Natural killer cell (primary cell): ENCODE measurements around the gene AGR2. TPM values are rescaled to one million over a fixed set of nuclear protein-coding genes. Genes with fewer than 3 reads are reported as not detected.

Experiments
- ATAC-seq, 3 donors: fragments of 150-1000 bp in 2 of 3; fragments of 200-7000 bp in 1 of 3; cut with Tn5 transposase; 1 replicate in 1 of 3; 2 replicates in 2 of 3; pipeline ENCODE4 v1.10.0; 2021; ENCODE audit warnings: mild to moderate bottlenecking in 2 of 3, moderate library complexity in 2 of 3
- DNase-seq, 2 donors: peaks; one replicate each; pipeline versions ENCODE4 v3.0.0 to v3.0.0-alpha.2; 2013 to 2021; ENCODE audit warnings: mixed read lengths in 1 of 2
- H3K27ac ChIP-seq: one replicate; pipeline ENCODE4 v1.5.1; 2013; ENCODE audit warnings: mild to moderate bottlenecking, low read length
- H3K27me3 ChIP-seq: one replicate; pipeline ENCODE4 v1.6.1; 2013; ENCODE audit warnings: low read length; ENCODE audit not compliant: control insufficient read depth, insufficient read depth
- H3K36me3 ChIP-seq: one replicate; pipeline ENCODE4 v1.6.1; 2013; ENCODE audit warnings: low read length; ENCODE audit not compliant: control insufficient read depth, insufficient read depth
- H3K4me1 ChIP-seq: one replicate; pipeline ENCODE4 v1.6.1; 2013; ENCODE audit warnings: low read length; ENCODE audit not compliant: control insufficient read depth, insufficient read depth
- H3K4me3 ChIP-seq: one replicate; pipeline ENCODE4 v1.5.1; 2013; ENCODE audit warnings: low read length
- H3K9me3 ChIP-seq: one replicate; pipeline ENCODE4 v1.6.1; 2013; ENCODE audit warnings: low read length; ENCODE audit not compliant: control insufficient read depth, insufficient read depth
- H3K27ac Mint-ChIP-seq, 2 donors: one replicate each; pipeline ENCODE4 v1.8.0; 2022; ENCODE audit warnings: mild to moderate bottlenecking in 2 of 2, mixed read lengths in 2 of 2, moderate library complexity in 1 of 2
- H3K27me3 Mint-ChIP-seq, 2 donors: one replicate each; pipeline ENCODE4 v1.8.0; 2022; ENCODE audit warnings: low read depth in 2 of 2, mixed read lengths in 2 of 2
- H3K36me3 Mint-ChIP-seq: one replicate; pipeline ENCODE4 v1.8.0; 2022; ENCODE audit warnings: mixed read lengths
- H3K4me1 Mint-ChIP-seq, 2 donors: one replicate each; pipeline ENCODE4 v1.8.0; 2022; ENCODE audit warnings: mixed read lengths in 2 of 2
- H3K4me3 Mint-ChIP-seq: one replicate; pipeline ENCODE4 v1.8.0; 2022; ENCODE audit warnings: mild to moderate bottlenecking, moderate library complexity, mixed read lengths
- H3K9me3 Mint-ChIP-seq, 2 donors: one replicate each; pipeline ENCODE4 v1.8.0; 2022; ENCODE audit warnings: mixed read lengths in 2 of 2
- WGBS: methylation state at CpG from one replicate; pipeline ENCODE4 v1.1.7; 2013; ENCODE audit warnings: missing lambda C conversion rate; ENCODE audit not compliant: insufficient coverage; 5-methylcytosine and 5-hydroxymethylcytosine counted together
- intact Hi-C: fragments of 100-400 bp; cut with micrococcal nuclease; formaldehyde crosslinking; loops from one replicate; pipeline ENCODE4 v1.14.2; 2022
- total RNA-seq, 4 donors: library from RNA; stranded (reverse); fragments of 120-200 nt in 1 of 4; gene quantifications; one replicate each; pipeline versions ENCODE4 v1.2.3 to v1.2.4, GENCODE V29; 2013 to 2022
- TF ChIP-seq, protein P1 (sequence below): fragments of 200-600 bp; IDR thresholded peaks from one replicate; pipeline ENCODE4 v1.8.0; 2022; ENCODE audit warnings: antibody characterized with exemption

The AGR2 gene
- total RNA-seq, 3 donors from 2014 or later (not counting 1 experiment from before 2014, with no cell fraction given): not detected

DNA sequence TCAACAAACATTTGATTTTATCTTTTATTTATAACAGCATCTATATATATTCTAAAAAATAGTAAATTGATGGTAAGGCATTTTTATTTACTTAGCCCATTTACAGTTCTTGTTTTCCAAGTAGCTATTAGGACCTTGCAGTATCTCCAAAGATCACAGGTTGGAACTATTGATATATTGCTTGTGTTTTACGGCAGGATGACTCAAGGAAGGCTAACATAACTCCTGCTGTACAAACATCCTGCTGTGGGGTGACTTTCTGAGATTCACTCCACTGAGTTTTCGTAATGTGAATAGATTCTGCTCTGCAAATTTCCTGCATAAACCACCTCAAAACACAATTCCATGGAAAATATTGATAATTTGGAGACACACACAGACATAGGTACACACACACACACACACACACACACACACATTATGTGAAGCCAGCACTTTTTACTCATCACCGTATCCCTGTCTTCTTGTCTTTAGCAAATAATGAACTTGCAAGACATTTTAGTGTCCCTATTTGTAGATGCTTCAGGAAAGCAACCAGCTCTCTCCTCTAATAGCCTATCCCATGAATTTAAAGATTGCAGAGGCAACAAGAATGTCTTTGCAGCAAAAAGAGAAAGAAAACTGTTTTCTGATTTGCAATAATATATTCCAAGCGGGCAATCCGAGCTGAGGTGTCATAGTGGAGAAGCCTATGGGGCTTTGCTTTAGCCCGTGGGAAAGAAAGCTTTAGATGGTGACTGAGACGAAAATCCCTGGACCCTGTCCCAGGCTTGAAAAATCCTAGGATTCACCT is 722 bp downstream of the AGR2 start:
- TF ChIP-seq, protein P1, sequence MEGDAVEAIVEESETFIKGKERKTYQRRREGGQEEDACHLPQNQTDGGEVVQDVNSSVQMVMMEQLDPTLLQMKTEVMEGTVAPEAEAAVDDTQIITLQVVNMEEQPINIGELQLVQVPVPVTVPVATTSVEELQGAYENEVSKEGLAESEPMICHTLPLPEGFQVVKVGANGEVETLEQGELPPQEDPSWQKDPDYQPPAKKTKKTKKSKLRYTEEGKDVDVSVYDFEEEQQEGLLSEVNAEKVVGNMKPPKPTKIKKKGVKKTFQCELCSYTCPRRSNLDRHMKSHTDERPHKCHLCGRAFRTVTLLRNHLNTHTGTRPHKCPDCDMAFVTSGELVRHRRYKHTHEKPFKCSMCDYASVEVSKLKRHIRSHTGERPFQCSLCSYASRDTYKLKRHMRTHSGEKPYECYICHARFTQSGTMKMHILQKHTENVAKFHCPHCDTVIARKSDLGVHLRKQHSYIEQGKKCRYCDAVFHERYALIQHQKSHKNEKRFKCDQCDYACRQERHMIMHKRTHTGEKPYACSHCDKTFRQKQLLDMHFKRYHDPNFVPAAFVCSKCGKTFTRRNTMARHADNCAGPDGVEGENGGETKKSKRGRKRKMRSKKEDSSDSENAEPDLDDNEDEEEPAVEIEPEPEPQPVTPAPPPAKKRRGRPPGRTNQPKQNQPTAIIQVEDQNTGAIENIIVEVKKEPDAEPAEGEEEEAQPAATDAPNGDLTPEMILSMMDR: no peak
- Histone ChIP-seq H3K9me3 (no peaks in the 10 kb centered on the region), H3K4me1 (no peaks in the 10 kb centered on the region), H3K27me3 (no peaks in the 10 kb centered on the region), H3K4me3 (no peak overlapping the region), H3K36me3 (no peaks in the 10 kb centered on the region), H3K27ac (no peak overlapping the region)
- WGBS: 91% methylated on average over 7 of the region's 7 CpGs
- no peaks in the 10 kb centered on the region for H3K36me3 Mint-ChIP-seq
- H3K9me3 Mint-ChIP-seq: no peaks in the 10 kb centered on the region
- DNase-seq (no peak), ATAC-seq (no peak)
- peaks cover 0 to 3% of the 10 kb centered on the region in 2 donors for H3K27me3 Mint-ChIP-seq
- H3K4me3 Mint-ChIP-seq: no peak overlapping the region
- intact Hi-C loops: no loop called here
- no peak overlapping the region for H3K27ac Mint-ChIP-seq
- no peaks in the 10 kb centered on the region for H3K4me1 Mint-ChIP-seq

DNA sequence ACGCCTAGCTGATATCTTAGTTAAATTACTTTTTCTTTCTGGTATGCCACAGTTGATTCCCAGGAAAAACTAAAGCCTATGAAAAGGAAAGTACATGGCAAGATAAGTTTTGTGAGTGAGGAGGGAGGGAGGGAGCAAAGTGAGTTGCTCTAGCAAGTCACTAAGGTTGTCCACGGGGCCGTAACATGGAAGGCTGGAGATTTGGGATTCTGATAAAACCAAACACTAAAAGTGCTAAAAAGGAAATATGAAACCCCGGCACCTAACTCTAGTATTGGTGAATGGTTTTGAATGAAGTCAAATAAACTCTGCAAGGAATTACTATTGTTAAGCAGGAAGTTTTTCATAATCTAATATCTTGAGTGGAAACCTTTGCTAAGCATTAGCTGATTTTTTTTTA is 1.7 kb downstream of the AGR2 start:
- no peaks in the 10 kb centered on the region for H3K9me3 Mint-ChIP-seq
- no peaks in the 10 kb centered on the region for H3K9me3 ChIP-seq
- H3K4me3 Mint-ChIP-seq: no peak overlapping the region
- no peak overlapping the region for H3K27ac ChIP-seq
- no peaks in the 10 kb centered on the region for H3K36me3 Mint-ChIP-seq
- TF ChIP-seq, protein P1: no peak
- H3K27me3 ChIP-seq: no peaks in the 10 kb centered on the region
- no peaks in the 10 kb centered on the region for H3K36me3 ChIP-seq
- peaks cover 0 to 3% of the 10 kb centered on the region in 2 donors for H3K27me3 Mint-ChIP-seq
- 99% methylated on average over 4 of the region's 4 CpGs for WGBS
- no peaks in the 10 kb centered on the region for H3K4me1 Mint-ChIP-seq
- H3K4me1 ChIP-seq: no peaks in the 10 kb centered on the region
- no peak overlapping the region for H3K27ac Mint-ChIP-seq
- intact Hi-C loops: no loop called here
- DNase-seq: no peak
- ATAC-seq: no peak
- no peak overlapping the region for H3K4me3 ChIP-seq

DNA sequence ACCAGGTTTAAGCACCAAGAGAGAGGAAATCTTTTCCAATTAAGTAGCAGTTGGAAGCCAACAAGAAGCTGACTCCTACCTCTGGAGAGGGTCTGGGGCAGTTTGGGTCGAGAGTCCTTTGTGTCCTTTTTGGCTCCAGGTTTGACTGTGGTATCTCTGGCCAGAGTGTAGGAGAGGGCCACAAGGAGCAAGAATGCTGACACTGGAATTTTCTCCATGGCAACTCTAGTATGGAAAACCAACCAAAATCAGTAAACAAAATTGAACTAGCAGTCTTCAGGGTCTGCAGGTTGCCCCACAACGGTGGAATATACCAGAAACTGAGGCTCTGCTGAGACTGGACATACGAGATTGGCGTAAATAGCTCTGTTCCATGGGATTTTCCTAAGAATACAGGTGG is 3.2 kb downstream of the AGR2 start:
- Mint-ChIP-seq H3K4me3 (no peak overlapping the region), H3K4me1 (no peaks in the 10 kb centered on the region), H3K27me3 (peaks cover 0 to under 1% of the 10 kb centered on the region in 2 donors), H3K27ac (no peak overlapping the region), H3K9me3 (no peaks in the 10 kb centered on the region), H3K36me3 (no peaks in the 10 kb centered on the region)
- Histone ChIP-seq H3K27me3 (no peaks in the 10 kb centered on the region), H3K4me3 (no peak overlapping the region), H3K4me1 (no peaks in the 10 kb centered on the region), H3K27ac (no peak overlapping the region), H3K36me3 (no peaks in the 10 kb centered on the region), H3K9me3 (no peaks in the 10 kb centered on the region)
- TF ChIP-seq, protein P1: no peak
- intact Hi-C loops: no loop called here
- ATAC-seq: no peak
- no peak for DNase-seq
- 83% methylated on average over 4 of the region's 4 CpGs for WGBS

DNA sequence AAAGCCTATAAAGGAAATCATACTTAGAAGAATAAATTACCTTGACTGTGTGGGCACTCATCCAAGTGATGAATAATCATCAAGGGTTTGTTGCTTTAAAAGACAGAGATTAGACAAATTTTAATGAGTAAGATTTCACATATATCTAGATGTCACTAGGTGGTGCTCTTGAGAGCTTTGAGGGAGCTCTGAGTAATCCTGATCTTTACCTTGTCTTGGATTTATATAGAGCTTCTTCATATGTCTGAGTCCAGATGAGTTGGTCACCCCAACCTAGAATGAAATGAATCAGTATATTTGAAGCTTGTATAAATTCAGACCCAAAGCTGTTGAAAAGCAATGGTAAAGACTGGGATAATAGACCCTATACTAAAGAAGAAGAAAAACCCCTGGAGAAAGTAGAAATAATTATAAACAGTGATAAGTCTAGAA is 3.7 kb downstream of the AGR2 start:
- peak in 1 of 3 donors; percentile 57 for ATAC-seq

More for the DNA sequence above, 3.7 kb downstream of the AGR2 start:
- H3K27me3 ChIP-seq: no peaks in the 10 kb centered on the region
- H3K27ac ChIP-seq: no peak overlapping the region
- DNase-seq: peak in 1 of 2 donors; percentile 19
- Mint-ChIP-seq H3K27ac (no peak overlapping the region), H3K36me3 (no peaks in the 10 kb centered on the region), H3K9me3 (no peaks in the 10 kb centered on the region), H3K27me3 (peaks cover 0 to 5% of the 10 kb centered on the region in 2 donors), H3K4me1 (no peaks in the 10 kb centered on the region), H3K4me3 (no peak overlapping the region)
- no peaks in the 10 kb centered on the region for H3K4me1 ChIP-seq
- H3K36me3 ChIP-seq: no peaks in the 10 kb centered on the region
- no peak overlapping the region for H3K4me3 ChIP-seq
- TF ChIP-seq, protein P1: no peak
- no peaks in the 10 kb centered on the region for H3K9me3 ChIP-seq
- intact Hi-C loops: no loop called here
